ENCODE data around the gene PRDM15. TPM values are rescaled to one million over a fixed set of nuclear protein-coding genes. Genes with fewer than 3 reads are reported as not detected.

Gene PRDM15
- total RNA-seq, 1 experiment from 2014 or later: 9.8 TPM

DNA sequence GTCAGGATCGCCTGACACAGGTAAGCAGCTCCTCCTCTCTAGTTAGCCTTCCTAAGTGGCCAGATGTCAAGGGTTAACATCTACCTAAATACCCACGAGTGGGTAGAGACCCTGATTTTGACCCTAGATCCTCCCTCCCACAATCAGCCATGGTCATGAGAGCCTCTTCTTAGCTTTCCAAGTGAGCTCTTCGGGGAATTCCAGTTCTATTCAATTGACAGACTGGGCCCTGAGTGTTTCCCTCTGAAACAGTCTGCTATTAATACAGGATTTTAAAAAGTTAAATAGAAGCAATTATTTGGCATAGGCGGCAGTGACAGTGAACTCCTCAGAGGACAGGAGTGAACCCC is 46.6 kb upstream of the PRDM15 start:
- intact Hi-C loops (cut with micrococcal nuclease): no loop called here
- H3K36me3 ChIP-seq (ENCODE audit: control insufficient read depth in 1 of 2, insufficient read depth in 2 of 2, low read length in 2 of 2): no peaks in the 10 kb centered on the region; a peak in 1 of 4 replicates
- peaks cover 13% of the 10 kb centered on the region; the same call in 1 of the 2 replicates for H3K79me2 ChIP-seq (ENCODE audit: insufficient read depth, low read length)
- ChIA-PET POLR2A (no interaction called here), RAD21 (ENCODE audit: low non-redundant PET in 1 of 2, low total read pairs in 2 of 2, uncharacterized antibody in 2 of 2, unreplicated experiment in 2 of 2) (no interaction called here), CTCF (no interaction called here)
- no peaks in the 10 kb centered on the region for H4K20me1 ChIP-seq (ENCODE audit: insufficient read depth)
- TF ChIP-seq POLR2A (IDR thresholded peaks at IDR 0.05; ENCODE audit: borderline replicate concordance, extremely low read depth, insufficient read depth, insufficient read length) (no peak), ELF1 (IDR thresholded peaks at IDR 0.05; ENCODE audit: borderline replicate concordance, low read depth) (no peak), ZNF274 (IDR thresholded peaks at IDR 0.05; ENCODE audit: low read depth, low read length) (no peak), POLR2AphosphoS5 (IDR thresholded peaks at IDR 0.05; ENCODE audit: low read depth, low read length) (no peak), FOSL1 (IDR thresholded peaks at IDR 0.05; ENCODE audit: low read depth) (no peak), TCF7L2 (IDR thresholded peaks at IDR 0.05; ENCODE audit: borderline replicate concordance, extremely low read depth, insufficient read depth, insufficient read length) (no peak), YY1 (IDR thresholded peaks at IDR 0.05; ENCODE audit: extremely low read depth, insufficient replicate concordance, low read depth, low read length) (no peak), EZH2phosphoT487 (IDR thresholded peaks at IDR 0.05; ENCODE audit: borderline replicate concordance) (no peak), SIN3A (IDR thresholded peaks at IDR 0.05; ENCODE audit: low read depth) (no peak)
- TF ChIP-seq, protein P1, sequence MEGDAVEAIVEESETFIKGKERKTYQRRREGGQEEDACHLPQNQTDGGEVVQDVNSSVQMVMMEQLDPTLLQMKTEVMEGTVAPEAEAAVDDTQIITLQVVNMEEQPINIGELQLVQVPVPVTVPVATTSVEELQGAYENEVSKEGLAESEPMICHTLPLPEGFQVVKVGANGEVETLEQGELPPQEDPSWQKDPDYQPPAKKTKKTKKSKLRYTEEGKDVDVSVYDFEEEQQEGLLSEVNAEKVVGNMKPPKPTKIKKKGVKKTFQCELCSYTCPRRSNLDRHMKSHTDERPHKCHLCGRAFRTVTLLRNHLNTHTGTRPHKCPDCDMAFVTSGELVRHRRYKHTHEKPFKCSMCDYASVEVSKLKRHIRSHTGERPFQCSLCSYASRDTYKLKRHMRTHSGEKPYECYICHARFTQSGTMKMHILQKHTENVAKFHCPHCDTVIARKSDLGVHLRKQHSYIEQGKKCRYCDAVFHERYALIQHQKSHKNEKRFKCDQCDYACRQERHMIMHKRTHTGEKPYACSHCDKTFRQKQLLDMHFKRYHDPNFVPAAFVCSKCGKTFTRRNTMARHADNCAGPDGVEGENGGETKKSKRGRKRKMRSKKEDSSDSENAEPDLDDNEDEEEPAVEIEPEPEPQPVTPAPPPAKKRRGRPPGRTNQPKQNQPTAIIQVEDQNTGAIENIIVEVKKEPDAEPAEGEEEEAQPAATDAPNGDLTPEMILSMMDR (IDR thresholded peaks at IDR 0.05 in 2 of 3, conservative IDR thresholded peaks at IDR 0.05 in 1 of 3; ENCODE audit: borderline replicate concordance in 1 of 3, insufficient read depth in 1 of 3, low read depth in 2 of 3, low read length in 2 of 3): no peak
- TF ChIP-seq, protein P2, sequence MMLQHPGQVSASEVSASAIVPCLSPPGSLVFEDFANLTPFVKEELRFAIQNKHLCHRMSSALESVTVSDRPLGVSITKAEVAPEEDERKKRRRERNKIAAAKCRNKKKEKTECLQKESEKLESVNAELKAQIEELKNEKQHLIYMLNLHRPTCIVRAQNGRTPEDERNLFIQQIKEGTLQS (IDR thresholded peaks at IDR 0.05): no peak
- TF ChIP-seq, protein P3, sequence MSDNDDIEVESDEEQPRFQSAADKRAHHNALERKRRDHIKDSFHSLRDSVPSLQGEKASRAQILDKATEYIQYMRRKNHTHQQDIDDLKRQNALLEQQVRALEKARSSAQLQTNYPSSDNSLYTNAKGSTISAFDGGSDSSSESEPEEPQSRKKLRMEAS (IDR thresholded peaks at IDR 0.05): no peak
- TF ChIP-seq, protein P4, sequence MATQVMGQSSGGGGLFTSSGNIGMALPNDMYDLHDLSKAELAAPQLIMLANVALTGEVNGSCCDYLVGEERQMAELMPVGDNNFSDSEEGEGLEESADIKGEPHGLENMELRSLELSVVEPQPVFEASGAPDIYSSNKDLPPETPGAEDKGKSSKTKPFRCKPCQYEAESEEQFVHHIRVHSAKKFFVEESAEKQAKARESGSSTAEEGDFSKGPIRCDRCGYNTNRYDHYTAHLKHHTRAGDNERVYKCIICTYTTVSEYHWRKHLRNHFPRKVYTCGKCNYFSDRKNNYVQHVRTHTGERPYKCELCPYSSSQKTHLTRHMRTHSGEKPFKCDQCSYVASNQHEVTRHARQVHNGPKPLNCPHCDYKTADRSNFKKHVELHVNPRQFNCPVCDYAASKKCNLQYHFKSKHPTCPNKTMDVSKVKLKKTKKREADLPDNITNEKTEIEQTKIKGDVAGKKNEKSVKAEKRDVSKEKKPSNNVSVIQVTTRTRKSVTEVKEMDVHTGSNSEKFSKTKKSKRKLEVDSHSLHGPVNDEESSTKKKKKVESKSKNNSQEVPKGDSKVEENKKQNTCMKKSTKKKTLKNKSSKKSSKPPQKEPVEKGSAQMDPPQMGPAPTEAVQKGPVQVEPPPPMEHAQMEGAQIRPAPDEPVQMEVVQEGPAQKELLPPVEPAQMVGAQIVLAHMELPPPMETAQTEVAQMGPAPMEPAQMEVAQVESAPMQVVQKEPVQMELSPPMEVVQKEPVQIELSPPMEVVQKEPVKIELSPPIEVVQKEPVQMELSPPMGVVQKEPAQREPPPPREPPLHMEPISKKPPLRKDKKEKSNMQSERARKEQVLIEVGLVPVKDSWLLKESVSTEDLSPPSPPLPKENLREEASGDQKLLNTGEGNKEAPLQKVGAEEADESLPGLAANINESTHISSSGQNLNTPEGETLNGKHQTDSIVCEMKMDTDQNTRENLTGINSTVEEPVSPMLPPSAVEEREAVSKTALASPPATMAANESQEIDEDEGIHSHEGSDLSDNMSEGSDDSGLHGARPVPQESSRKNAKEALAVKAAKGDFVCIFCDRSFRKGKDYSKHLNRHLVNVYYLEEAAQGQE (IDR thresholded peaks at IDR 0.05; ENCODE audit: low read depth): no peak
- TF ChIP-seq, protein P5, sequence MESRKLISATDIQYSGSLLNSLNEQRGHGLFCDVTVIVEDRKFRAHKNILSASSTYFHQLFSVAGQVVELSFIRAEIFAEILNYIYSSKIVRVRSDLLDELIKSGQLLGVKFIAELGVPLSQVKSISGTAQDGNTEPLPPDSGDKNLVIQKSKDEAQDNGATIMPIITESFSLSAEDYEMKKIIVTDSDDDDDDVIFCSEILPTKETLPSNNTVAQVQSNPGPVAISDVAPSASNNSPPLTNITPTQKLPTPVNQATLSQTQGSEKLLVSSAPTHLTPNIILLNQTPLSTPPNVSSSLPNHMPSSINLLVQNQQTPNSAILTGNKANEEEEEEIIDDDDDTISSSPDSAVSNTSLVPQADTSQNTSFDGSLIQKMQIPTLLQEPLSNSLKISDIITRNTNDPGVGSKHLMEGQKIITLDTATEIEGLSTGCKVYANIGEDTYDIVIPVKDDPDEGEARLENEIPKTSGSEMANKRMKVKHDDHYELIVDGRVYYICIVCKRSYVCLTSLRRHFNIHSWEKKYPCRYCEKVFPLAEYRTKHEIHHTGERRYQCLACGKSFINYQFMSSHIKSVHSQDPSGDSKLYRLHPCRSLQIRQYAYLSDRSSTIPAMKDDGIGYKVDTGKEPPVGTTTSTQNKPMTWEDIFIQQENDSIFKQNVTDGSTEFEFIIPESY (IDR thresholded peaks at IDR 0.05; ENCODE audit: extremely low read depth, insufficient replicate concordance, low read length): no peak
- no TSS peak for BruUV-seq (replicated peaks)
- no peaks in the 10 kb centered on the region for H3K9me3 ChIP-seq (ENCODE audit: control insufficient read depth in 1 of 2, insufficient read depth in 1 of 2, low read depth in 1 of 2, low read length in 2 of 2)
- H3K4me1 ChIP-seq (ENCODE audit: control insufficient read depth in 1 of 2, insufficient read depth in 2 of 2, low read length in 2 of 2): peaks cover 4 to 6% of the 10 kb centered on the region in 2 experiments
- no peak overlapping the region for H3K9ac ChIP-seq (ENCODE audit: low read length)
- ATAC-seq (no peak), DNase-seq (ENCODE audit: low read depth, low spot score) (no peak)
- H2AFZ ChIP-seq (ENCODE audit: low read depth, low read length, poor library complexity, severe bottlenecking): no peak overlapping the region
- H3K4me2 ChIP-seq (ENCODE audit: low read length): no peak overlapping the region
- H3K27ac ChIP-seq (ENCODE audit: low read depth, low read length): no peak overlapping the region
- no peaks in the 10 kb centered on the region for H3K27me3 ChIP-seq (ENCODE audit: insufficient read depth, low read length)
- H3K4me3 ChIP-seq (replicated peaks in 1 of 2; ENCODE audit: low read depth in 1 of 2, low read length in 2 of 2): no peak overlapping the region
- H3K9me2 ChIP-seq (ENCODE audit: insufficient read depth): no peaks in the 10 kb centered on the region
